BLaER1 treated with 17β-estradiol and CSF1 and Interleukin-3, amounts not matched to agents 10 nM and 100 nM (cell line): ENCODE data around the gene BTBD19.
"Not testable (repeated sequence)": the region's sequence is repeated elsewhere in the genome, so short reads cannot be mapped to it uniquely, and the experiment has no call there.

ENCODE experiments used
- H3K27ac ChIP-seq, 11 experiments: shearing (Covaris generic); formaldehyde crosslinking; 2 replicates each; pipeline ENCODE4 v1.8.1; 2022
- H3K27me3 ChIP-seq, 11 experiments: shearing (Covaris generic); formaldehyde crosslinking; 2 replicates each; pipeline ENCODE4 v1.8.1; 2022
- H3K36me3 ChIP-seq, 11 experiments: shearing (Covaris generic); formaldehyde crosslinking; 2 replicates each; pipeline ENCODE4 v1.8.1; 2022
- H3K4me1 ChIP-seq, 10 experiments: shearing (Covaris generic); formaldehyde crosslinking; 2 replicates each; pipeline ENCODE4 v1.8.1; 2022
- H3K4me2 ChIP-seq, 11 experiments: shearing (Covaris generic); formaldehyde crosslinking; 2 replicates each; pipeline ENCODE4 v1.8.1; 2022
- H3K4me3 ChIP-seq, 10 experiments: shearing (Covaris generic); formaldehyde crosslinking; 2 replicates each; pipeline ENCODE4 v1.8.1; 2022
- H3K9ac ChIP-seq, 11 experiments: shearing (Covaris generic); formaldehyde crosslinking; 2 replicates each; pipeline ENCODE4 v1.8.1; 2022
- H3K9me3 ChIP-seq, 11 experiments: shearing (Covaris generic); formaldehyde crosslinking; replicated peaks in 1 of 11; 2 replicates each; pipeline ENCODE4 v1.8.1; 2022
- H4K20me1 ChIP-seq, 11 experiments: shearing (Covaris generic); formaldehyde crosslinking; 2 replicates each; pipeline ENCODE4 v1.8.1; 2022
- Cebpa-rat ChIP-seq, 11 experiments: shearing (Covaris generic); IDR thresholded peaks; 2 replicates each; pipeline ENCODE4 v1.8.1; 2022

Gene BTBD19

DNA sequence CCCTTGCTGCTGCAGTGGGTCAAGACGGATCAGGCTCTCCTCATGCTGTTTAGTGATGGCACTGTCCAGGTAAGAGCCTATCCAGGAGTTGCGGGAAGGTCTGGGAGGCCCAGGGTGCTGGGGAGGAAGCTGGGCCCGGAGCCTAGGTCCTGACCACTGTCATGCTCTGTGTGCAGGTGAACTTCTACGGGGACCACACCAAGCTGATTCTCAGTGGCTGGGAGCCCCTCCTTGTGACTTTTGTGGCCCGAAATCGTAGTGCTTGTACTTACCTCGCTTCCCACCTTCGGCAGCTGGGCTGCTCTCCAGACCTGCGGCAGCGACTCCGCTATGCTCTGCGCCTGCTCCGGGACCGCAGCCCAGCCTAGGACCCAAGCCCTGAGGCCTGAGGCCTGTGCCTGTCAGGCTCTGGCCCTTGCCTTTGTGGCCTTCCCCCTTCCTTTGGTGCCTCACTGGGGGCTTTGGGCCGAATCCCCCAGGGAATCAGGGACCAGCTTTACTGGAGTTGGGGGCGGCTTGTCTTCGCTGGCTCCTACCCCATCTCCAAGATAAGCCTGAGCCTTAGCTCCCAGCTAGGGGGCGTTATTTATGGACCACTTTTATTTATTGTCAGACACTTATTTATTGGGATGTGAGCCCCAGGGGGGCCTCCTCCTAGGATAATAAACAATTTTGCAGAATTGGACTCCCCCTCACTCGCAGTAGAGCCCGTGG is 2.9 kb upstream of the BTBD19 start:
- Histone ChIP-seq H3K27me3 (no peaks in the 10 kb centered on the region), H3K4me3 (peak overlapping the region in 2 of 10 experiments; percentile 28 to 46; a peak in 3 of 20 replicates), H3K36me3 (peaks cover 49 to 54% (median 51%) of the 10 kb centered on the region in 11 experiments), H4K20me1 (peaks cover 3 to 40% (median 21%) of the 10 kb centered on the region in 11 experiments; a peak in 15 of 22 replicates), H3K4me2 (peak overlapping the region in 10 of 11 experiments; percentile 90 to 98 (median 91); a peak in 17 of 22 replicates), H3K9me3 (no peaks in the 10 kb centered on the region), H3K9ac (peak overlapping the region in 9 of 11 experiments; percentile 35 to 96 (median 90); a peak in 14 of 22 replicates), H3K4me1 (peaks cover 74 to 93% (median 85%) of the 10 kb centered on the region in 10 experiments), H3K27ac (peak overlapping the region in 10 of 11 experiments; percentile 98 to 100 (median 99); a peak in 18 of 22 replicates)
- no peak for TF ChIP-seq Cebpa-rat (IDR thresholded peaks at IDR 0.05)

DNA sequence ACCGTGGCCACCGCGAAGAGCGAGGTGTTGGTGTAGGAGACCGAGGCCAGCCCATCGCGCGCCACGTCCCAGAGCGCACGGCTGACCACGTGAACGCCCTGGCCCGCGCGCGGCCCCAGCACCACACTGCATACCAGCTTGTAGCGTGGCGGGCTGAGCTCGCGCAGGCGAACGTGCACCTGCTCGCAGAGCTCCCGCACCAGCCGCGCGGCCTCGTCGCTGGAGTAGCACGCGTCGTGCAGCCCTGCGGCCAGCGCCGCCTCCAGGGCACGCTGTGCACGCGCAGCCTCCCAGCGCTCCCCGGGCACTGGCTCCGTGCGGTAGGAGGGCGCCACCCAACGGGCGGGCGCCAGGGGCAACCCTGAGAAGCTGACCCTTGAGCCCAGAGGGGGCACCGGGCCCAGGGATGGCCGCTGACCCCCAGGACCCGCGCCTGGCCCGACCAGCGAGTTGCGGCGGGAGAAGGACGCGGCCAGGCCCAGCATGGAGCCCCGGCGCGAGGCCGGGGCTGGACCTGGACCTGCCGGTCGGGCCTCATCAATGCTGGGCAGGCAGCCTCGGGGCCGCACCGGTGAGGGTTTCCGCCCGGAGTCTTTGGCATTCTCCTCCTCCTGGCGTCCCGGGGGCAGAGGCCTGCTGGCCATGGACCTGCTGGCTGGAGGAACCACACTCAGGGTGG is 2.2 kb upstream of the BTBD19 start:
- Histone ChIP-seq H3K27ac (peak overlapping the region; percentile 98 to 100 (median 99)), H3K4me1 (peaks cover 78 to 97% (median 92%) of the 10 kb centered on the region in 10 experiments), H3K9ac (peak overlapping the region; percentile 83 to 96 (median 90)), H3K4me2 (peak overlapping the region; percentile 90 to 99 (median 92)), H3K9me3 (no peaks in the 10 kb centered on the region), H3K4me3 (peak overlapping the region in 6 of 10 experiments; percentile 7 to 51 (median 28); a peak in 9 of 20 replicates), H3K36me3 (peaks cover 49 to 54% (median 51%) of the 10 kb centered on the region in 11 experiments), H4K20me1 (peaks cover 3 to 33% (median 21%) of the 10 kb centered on the region in 11 experiments; a peak in 15 of 22 replicates), H3K27me3 (no peaks in the 10 kb centered on the region)
- TF ChIP-seq Cebpa-rat (IDR thresholded peaks at IDR 0.05) = no peak

DNA sequence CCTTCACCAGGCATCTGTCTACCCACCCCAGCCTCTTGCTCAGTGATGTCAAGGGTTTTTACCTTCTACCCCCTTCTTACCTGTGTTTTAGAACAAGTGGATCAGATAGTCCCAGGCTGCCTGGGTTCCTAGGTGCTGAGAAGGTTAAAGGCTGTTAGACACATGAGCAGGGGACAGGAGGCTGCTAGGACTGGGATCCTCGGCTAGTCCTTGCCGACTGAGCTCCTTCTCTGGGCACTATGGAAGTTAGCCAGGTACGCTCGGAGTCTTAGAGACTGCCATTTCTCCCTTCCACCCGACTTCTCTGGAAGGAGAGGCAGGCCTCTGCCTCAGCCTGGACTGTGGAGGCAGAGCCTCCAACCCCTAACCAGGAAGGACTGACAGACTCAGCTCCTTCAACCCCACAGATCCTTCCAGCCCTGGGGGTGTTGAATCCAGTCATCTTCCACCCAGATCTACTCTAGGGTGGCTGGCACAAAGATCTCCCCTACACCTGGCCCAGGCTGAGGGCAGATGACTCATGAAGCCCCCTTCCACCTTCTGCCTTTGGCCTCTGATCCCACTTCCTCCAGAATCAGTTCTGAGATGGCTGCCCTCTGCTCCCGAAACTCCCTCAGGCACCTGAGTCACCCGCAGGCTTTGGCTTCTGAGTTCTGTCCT is 1.5 kb upstream of the BTBD19 start, which contains the start of gene DYNLT4:
TSS of gene DYNLT4 (minus strand) at position 648 of the 660 bp plus-strand sequence. CDS start 683 bp downstream, outside the sequence.
- peaks cover 49 to 53% (median 51%) of the 10 kb centered on the region in 11 experiments for H3K36me3 ChIP-seq
- peak within 1 kb of the TSS; percentile 98 to 100 (median 99) for H3K27ac ChIP-seq
- no peaks in the 10 kb centered on the region for H3K9me3 ChIP-seq
- peaks cover 3 to 28% (median 20%) of the 10 kb centered on the region in 11 experiments; a peak in 15 of 22 replicates for H4K20me1 ChIP-seq
- H3K4me2 ChIP-seq = peak within 1 kb of the TSS; percentile 90 to 99 (median 92)
- H3K4me3 ChIP-seq = peak within 1 kb of the TSS in 9 of 10 experiments; percentile 15 to 57 (median 38); a peak in 13 of 20 replicates
- TF ChIP-seq Cebpa-rat (IDR thresholded peaks at IDR 0.05) = no peak
- H3K4me1 ChIP-seq = peaks cover 80 to 100% (median 97%) of the 10 kb centered on the region in 10 experiments
- peak within 1 kb of the TSS; percentile 83 to 96 (median 90) for H3K9ac ChIP-seq
- no peaks in the 10 kb centered on the region for H3K27me3 ChIP-seq

DNA sequence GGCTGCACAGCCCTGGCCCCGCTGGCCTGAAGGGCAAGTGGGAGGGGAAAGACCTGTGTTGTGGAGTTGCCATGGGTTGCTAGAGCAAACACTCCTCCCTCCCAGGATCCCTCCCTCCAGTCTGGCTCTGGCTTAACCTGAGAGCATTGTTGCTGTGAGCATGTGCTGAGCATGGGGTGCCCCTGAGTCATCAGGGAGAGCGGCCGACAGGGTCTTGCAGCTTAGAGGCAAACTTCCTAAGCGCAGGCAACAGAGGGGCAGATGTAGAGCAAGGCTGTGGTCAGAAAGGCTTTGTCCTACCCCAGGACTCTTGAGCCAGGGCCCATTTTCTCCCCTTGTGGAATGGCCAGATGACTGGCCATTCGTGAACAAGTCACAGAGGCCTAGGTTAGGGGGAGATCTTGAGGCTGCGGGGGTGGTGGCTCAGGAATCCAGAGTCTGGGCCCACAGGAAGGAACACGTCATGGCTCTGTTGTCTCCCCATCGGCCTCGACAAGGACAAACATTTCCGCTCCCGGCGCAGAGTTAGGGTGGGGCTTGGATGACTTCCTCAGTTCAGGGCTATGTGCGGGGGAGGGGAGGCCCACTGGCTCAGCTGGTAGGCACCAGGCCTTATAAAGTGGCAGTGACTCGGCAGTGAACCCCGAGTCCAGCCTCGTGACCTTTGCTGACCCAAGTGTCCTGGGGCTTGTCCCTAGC is 810 bp upstream of the BTBD19 start:
- no peaks in the 10 kb centered on the region for H3K27me3 ChIP-seq
- H3K9me3 ChIP-seq = no peaks in the 10 kb centered on the region
- peak overlapping the region; percentile 98 to 100 (median 99) for H3K27ac ChIP-seq
- H3K4me2 ChIP-seq = peak overlapping the region; percentile 90 to 99 (median 92)
- H3K4me1 ChIP-seq = peaks cover 77 to 100% (median 97%) of the 10 kb centered on the region in 10 experiments
- peak overlapping the region; percentile 83 to 96 (median 90) for H3K9ac ChIP-seq
- peaks cover 0 to 21% (median 13%) of the 10 kb centered on the region in 11 experiments; a peak in 13 of 22 replicates for H4K20me1 ChIP-seq
- peak overlapping the region in 8 of 10 experiments; percentile 15 to 57 (median 39); a peak in 11 of 20 replicates for H3K4me3 ChIP-seq
- no peak; a peak in 1 of 22 replicates for TF ChIP-seq Cebpa-rat (IDR thresholded peaks at IDR 0.05)
- H3K36me3 ChIP-seq = peaks cover 42 to 46% (median 44%) of the 10 kb centered on the region in 11 experiments

DNA sequence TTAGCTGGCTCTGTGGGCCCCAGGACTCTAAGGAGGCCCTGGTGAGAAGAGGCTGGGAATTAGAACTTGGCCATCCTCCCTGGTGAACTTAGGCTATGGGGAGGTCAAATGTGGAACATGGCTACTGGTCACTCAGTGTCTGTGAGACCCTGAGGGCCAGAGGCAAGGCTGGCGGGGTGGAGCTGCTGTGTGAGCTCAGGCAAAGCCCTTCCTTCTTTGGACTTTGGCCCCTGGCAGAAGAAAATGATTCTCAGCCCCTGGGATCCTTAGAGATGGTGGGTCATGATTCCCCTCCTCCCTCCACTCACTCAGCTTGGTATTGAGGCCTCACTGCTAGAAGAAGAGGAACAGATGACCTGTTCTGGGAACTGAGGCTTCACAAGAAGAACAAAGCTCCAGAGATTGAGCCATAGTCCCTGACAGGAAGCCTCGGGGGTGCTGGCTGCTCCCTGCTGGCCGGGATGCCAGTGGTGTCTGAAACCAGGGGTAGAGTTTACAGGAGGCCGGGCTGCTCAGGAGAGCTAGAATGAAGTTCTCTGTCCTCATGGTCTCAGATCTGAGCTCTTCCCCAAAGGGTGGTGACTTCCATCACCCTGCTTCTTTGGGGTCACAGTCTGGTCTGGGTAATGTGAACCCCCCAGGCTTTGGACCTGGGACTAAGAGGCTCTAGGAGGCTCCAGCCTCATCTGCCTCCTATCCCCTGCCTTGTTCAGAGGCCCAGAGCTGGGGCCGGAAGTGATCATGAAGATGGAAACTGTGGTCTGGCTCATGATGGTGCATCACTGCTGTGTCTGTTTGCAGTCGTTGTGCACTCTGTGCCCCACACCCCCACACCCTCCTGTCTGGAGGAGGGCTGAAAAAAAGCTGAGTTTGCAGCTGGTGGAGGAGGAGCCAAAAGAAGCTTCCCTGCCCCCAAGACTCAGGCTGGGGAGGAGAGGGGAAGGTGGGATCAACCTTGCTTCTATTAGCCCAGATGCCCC is 905 bp downstream of the BTBD19 start:
- Histone ChIP-seq H3K36me3 (peaks cover 25 to 29% (median 27%) of the 10 kb centered on the region in 11 experiments), H3K4me2 (peak overlapping the region; percentile 90 to 99 (median 92)), H3K9ac (peak overlapping the region; percentile 83 to 96 (median 90)), H3K27me3 (no peaks in the 10 kb centered on the region), H3K4me3 (peak overlapping the region in 8 of 10 experiments; percentile 11 to 57 (median 33); a peak in 12 of 20 replicates), H3K4me1 (peaks cover 83 to 100% (median 96%) of the 10 kb centered on the region in 10 experiments), H3K9me3 (no peaks in the 10 kb centered on the region), H4K20me1 (peaks cover 0 to 4% (median 0%) of the 10 kb centered on the region in 11 experiments; a peak in 3 of 22 replicates), H3K27ac (peak overlapping the region; percentile 98 to 100 (median 99))
- peak in 4 of 11 experiments; percentile 29 to 41 (median 35); a peak in 3 of 22 replicates for TF ChIP-seq Cebpa-rat (IDR thresholded peaks at IDR 0.05)

DNA sequence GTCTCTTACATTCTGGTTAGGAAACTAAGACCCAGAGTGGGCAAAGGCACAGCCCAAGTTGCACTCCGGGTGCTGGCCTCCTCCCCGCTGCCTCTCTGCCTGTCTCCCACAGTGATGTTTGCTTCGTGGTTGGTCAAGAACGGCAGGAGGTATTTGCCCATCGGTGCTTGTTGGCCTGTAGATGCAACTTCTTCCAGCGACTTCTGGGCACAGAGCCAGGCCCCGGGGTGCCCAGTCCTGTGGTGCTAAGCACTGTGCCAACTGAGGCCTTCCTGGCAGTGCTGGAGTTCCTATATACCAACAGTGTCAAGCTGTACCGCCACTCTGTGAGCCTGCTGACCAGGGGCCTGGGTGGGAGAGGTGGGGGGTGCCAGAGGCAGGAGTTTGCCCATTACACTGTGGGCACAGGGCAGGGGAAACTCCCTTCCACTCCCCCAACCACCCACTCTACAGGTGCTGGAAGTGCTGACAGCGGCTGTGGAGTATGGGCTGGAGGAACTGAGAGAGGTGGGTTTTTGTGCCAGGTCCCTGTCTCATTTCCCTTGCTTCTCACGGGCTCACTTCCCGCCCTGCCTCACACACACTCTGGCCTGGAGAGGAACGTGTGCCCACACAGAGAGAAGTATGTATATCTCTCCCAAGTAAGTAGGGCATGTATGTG is 1.9 kb downstream of the BTBD19 start:
- Histone ChIP-seq H3K9me3 (no peaks in the 10 kb centered on the region), H3K4me3 (peak overlapping the region in 4 of 10 experiments; percentile 13 to 41 (median 22); a peak in 3 of 20 replicates), H3K27ac (peak overlapping the region; percentile 98 to 100 (median 99)), H4K20me1 (no peaks in the 10 kb centered on the region; a peak in 1 of 22 replicates), H3K4me1 (peaks cover 93 to 100% (median 97%) of the 10 kb centered on the region in 10 experiments), H3K4me2 (peak overlapping the region; percentile 90 to 99 (median 92)), H3K9ac (peak overlapping the region; percentile 83 to 96 (median 90)), H3K27me3 (no peaks in the 10 kb centered on the region), H3K36me3 (peaks cover 16 to 26% (median 17%) of the 10 kb centered on the region in 11 experiments)
- TF ChIP-seq Cebpa-rat (IDR thresholded peaks at IDR 0.05) = no peak

DNA sequence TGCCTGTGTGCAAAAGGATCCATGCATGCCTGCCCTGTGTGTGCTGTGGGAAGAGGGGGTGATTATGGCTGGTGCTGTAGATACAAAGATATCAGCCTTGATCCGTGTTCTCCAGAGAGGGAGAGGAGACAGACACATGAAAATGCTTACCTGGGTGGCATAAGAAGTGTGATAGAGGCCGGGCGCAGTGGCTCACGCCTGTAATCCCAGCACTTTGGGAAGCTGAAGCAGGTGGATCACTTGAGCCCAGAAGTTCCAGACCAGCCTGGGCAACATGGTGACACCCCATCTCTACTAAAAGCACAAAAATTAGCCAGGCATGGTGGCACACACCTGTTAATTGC is 2.4 kb downstream of the BTBD19 start:
- 0 out of 20 replicates have a peak overlapping the region, but pooled peaks of 1 of the 10 experiments have one; percentile 28 for H3K4me3 ChIP-seq
- peak overlapping the region; percentile 90 to 99 (median 92) for H3K4me2 ChIP-seq
- H3K36me3 ChIP-seq = peaks cover 11 to 26% (median 12%) of the 10 kb centered on the region in 11 experiments
- not testable (repeated sequence) for H3K27me3 ChIP-seq, H4K20me1 ChIP-seq, H3K9me3 ChIP-seq
- H3K4me1 ChIP-seq = peaks cover 90 to 100% (median 97%) of the 10 kb centered on the region in 10 experiments
- H3K9ac ChIP-seq = peak overlapping the region; percentile 83 to 96 (median 90)
- H3K27ac ChIP-seq = peak overlapping the region; percentile 98 to 100 (median 99)
